Measurements from ENCODE around the gene TLCD2. TPM values are rescaled to one million over a fixed set of nuclear protein-coding genes. Genes with fewer than 3 reads are reported as not detected.
"Not testable (repeated sequence)": the region's sequence is repeated elsewhere in the genome, so short reads cannot be mapped to it uniquely, and the experiment has no call there.

TLCD2 gene
- total RNA-seq, 1 experiment from 2014 or later: 6.7 TPM

DNA sequence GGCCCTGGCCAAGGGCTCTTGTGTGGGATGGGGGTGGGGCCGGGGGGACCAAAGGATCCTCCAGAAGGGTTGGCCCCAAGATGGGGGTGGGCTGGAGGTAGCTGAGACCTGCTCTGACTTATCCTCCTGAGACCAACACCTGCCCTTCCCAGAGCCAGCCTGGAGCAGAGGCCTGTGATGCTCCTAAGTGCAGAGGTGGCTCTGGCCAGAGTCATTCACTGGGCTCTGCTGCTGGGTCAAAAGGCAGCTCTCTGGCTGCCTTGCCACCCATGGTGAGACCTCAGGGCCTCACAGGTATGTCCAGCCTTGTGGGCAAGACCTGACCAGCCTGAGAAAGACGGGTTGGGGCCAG lies 32.9 kb upstream of the TLCD2 start:
- no peak overlapping the region for H2AFZ ChIP-seq
- ChIA-PET POLR2A (ENCODE audit: unreplicated experiment) (no interaction called here), CTCF (no interaction called here)
- H3K27me3 ChIP-seq (ENCODE audit: insufficient read depth, low read depth): no peaks in the 10 kb centered on the region; the same call in 1 of the 2 replicates
- no peaks in the 10 kb centered on the region; the same call in 1 of the 2 replicates for H3F3A ChIP-seq (ENCODE audit: insufficient read depth, low read depth)
- no peaks in the 10 kb centered on the region for H3K4me1 ChIP-seq (replicated peaks; ENCODE audit: insufficient read depth)
- H3K79me2 ChIP-seq (ENCODE audit: low read depth): no peaks in the 10 kb centered on the region
- no TSS peak for BruUV-seq (replicated peaks)
- DNase-seq: no peak
- H4K20me1 ChIP-seq (ENCODE audit: insufficient read depth): no peaks in the 10 kb centered on the region
- H3K27ac ChIP-seq: no peak overlapping the region
- H3K4me3 ChIP-seq: no peak overlapping the region
- H3K9me3 ChIP-seq (ENCODE audit: insufficient read depth, low read depth): no peaks in the 10 kb centered on the region
- H3K9me2 ChIP-seq (ENCODE audit: insufficient read depth): no peaks in the 10 kb centered on the region
- TF ChIP-seq EZH2 (IDR thresholded peaks at IDR 0.05; ENCODE audit: low read depth): no peak
- TF ChIP-seq, protein P1, sequence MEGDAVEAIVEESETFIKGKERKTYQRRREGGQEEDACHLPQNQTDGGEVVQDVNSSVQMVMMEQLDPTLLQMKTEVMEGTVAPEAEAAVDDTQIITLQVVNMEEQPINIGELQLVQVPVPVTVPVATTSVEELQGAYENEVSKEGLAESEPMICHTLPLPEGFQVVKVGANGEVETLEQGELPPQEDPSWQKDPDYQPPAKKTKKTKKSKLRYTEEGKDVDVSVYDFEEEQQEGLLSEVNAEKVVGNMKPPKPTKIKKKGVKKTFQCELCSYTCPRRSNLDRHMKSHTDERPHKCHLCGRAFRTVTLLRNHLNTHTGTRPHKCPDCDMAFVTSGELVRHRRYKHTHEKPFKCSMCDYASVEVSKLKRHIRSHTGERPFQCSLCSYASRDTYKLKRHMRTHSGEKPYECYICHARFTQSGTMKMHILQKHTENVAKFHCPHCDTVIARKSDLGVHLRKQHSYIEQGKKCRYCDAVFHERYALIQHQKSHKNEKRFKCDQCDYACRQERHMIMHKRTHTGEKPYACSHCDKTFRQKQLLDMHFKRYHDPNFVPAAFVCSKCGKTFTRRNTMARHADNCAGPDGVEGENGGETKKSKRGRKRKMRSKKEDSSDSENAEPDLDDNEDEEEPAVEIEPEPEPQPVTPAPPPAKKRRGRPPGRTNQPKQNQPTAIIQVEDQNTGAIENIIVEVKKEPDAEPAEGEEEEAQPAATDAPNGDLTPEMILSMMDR (conservative IDR thresholded peaks at IDR 0.05): no peak
- intact Hi-C loops (cut with micrococcal nuclease; ENCODE audit: unreplicated experiment): no loop called here
- H3K36me3 ChIP-seq (ENCODE audit: low read depth): no peaks in the 10 kb centered on the region
- H3K4me2 ChIP-seq: no peak overlapping the region

DNA sequence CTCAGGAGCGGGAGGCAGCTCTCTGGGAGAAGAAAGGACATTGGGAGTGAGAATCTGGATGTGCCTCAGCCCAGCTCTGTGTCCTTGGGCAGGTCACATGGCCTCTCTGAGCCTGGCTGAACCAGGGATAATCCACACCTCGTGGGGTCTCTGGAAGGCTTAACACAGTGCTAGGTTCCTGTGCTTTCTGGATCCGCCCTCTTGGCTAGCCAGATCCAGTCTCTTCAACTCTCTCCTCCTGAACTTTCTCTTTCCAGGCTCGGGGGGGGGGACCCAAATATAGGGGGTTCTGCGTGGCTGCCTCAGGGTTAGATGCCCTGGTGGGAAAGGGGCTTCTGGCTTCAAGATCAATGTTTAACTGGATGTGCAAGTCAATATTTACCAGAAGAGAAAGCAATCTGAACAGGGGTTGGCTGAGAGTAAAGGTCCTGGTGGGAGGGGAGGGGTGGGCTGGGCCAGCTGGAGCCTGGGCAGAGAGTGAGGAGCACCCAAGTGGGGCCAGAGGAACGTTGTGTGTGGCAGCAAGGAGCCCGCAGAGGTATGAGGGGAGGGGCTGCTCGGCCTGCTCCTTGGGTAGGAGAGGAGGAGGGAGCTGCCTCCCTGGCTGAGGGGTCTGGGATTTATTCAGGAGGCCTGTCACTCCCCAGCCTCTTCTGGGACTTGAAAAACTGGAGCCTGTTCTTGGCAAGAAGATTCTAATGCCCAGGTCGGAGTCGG lies 32.4 kb upstream of the TLCD2 start, which contains the start of gene SERPINF2:
SERPINF2 (plus strand) TSS at position 501 of the 717 bp plus-strand sequence. CDS start 2,125 bp downstream, outside the sequence.
- no peak within 1 kb of the TSS for H3K27ac ChIP-seq
- TF ChIP-seq EZH2 (IDR thresholded peaks at IDR 0.05; ENCODE audit: low read depth): no peak
- TF ChIP-seq, protein P1 (conservative IDR thresholded peaks at IDR 0.05): no peak
- ChIA-PET CTCF (no interaction called here), POLR2A (ENCODE audit: unreplicated experiment) (no interaction called here)
- H3K4me1 ChIP-seq (replicated peaks; ENCODE audit: insufficient read depth): no peaks in the 10 kb centered on the region
- no peaks in the 10 kb centered on the region for H4K20me1 ChIP-seq (ENCODE audit: insufficient read depth)
- no peaks in the 10 kb centered on the region for H3F3A ChIP-seq (ENCODE audit: insufficient read depth, low read depth)
- H3K9me3 ChIP-seq (ENCODE audit: insufficient read depth, low read depth): no peaks in the 10 kb centered on the region
- no peaks in the 10 kb centered on the region for H3K36me3 ChIP-seq (ENCODE audit: low read depth)
- intact Hi-C loops (cut with micrococcal nuclease; ENCODE audit: unreplicated experiment): no loop called here
- no peak for DNase-seq
- BruUV-seq (replicated peaks): no TSS peak
- H3K4me2 ChIP-seq: no peak within 1 kb of the TSS
- no peaks in the 10 kb centered on the region; the same call in 1 of the 2 replicates for H3K27me3 ChIP-seq (ENCODE audit: insufficient read depth, low read depth)
- no peak within 1 kb of the TSS for H2AFZ ChIP-seq
- no peaks in the 10 kb centered on the region for H3K9me2 ChIP-seq (ENCODE audit: insufficient read depth)
- H3K79me2 ChIP-seq (ENCODE audit: low read depth): no peaks in the 10 kb centered on the region
- H3K4me3 ChIP-seq: no peak within 1 kb of the TSS

DNA sequence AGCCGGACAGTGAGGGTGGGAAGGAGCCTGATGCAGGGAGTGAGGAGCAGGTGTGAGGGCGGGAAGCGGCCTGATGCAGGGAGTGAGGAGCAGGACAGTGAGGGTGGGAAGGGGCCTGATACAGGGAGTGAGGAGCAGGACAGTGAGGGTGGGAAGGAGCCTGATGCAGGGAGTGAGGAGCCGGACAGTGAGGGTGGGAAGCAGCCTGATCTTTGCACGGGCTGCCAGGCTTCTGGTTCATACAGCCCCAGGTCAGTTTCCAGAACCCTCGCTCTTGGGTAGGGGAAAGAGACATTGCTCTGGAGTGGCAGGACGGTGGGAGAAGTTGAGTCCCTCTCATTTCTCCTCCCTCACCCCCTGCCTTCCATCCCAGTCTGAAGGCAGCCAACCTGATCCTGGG lies 31.7 kb upstream of the TLCD2 start:
- DNase-seq; H3K36me3 ChIP-seq (ENCODE audit: low read depth); H2AFZ ChIP-seq; H3K79me2 ChIP-seq (ENCODE audit: low read depth); H3K4me3 ChIP-seq; H3K4me2 ChIP-seq; BruUV-seq (replicated peaks); intact Hi-C loops (cut with micrococcal nuclease; ENCODE audit: unreplicated experiment); H3K9me2 ChIP-seq (ENCODE audit: insufficient read depth); H3K4me1 ChIP-seq (replicated peaks; ENCODE audit: insufficient read depth); H3K9me3 ChIP-seq (ENCODE audit: insufficient read depth, low read depth); POLR2A ChIA-PET (ENCODE audit: unreplicated experiment); H4K20me1 ChIP-seq (ENCODE audit: insufficient read depth); CTCF ChIA-PET; H3F3A ChIP-seq (ENCODE audit: insufficient read depth, low read depth); H3K27ac ChIP-seq; H3K27me3 ChIP-seq (ENCODE audit: insufficient read depth, low read depth): not testable (repeated sequence)

Data from PC-9 (cell line).